DOHH2 (cell line): ENCODE data around the gene PHLPP1.

Experiments used
- EZH2phosphoT487 ChIP-seq: fragments of 200-600 bp; sonication (generic); IDR thresholded peaks from 2 replicates; pipeline ENCODE4 v1.6.1; 2017; ENCODE audit warnings: borderline replicate concordance, mild to moderate bottlenecking, antibody characterized with exemption, low read length, moderate library complexity, mixed read lengths
- TF ChIP-seq, protein P1 (sequence below): fragments of 200-600 bp; sonication (generic); IDR thresholded peaks from one replicate; pipeline ENCODE4 v1.5.1; 2014; ENCODE audit warnings: antibody characterized with exemption, mild to moderate bottlenecking, low read depth, low read length; ENCODE audit not compliant: poor library complexity, severe bottlenecking

DNA sequence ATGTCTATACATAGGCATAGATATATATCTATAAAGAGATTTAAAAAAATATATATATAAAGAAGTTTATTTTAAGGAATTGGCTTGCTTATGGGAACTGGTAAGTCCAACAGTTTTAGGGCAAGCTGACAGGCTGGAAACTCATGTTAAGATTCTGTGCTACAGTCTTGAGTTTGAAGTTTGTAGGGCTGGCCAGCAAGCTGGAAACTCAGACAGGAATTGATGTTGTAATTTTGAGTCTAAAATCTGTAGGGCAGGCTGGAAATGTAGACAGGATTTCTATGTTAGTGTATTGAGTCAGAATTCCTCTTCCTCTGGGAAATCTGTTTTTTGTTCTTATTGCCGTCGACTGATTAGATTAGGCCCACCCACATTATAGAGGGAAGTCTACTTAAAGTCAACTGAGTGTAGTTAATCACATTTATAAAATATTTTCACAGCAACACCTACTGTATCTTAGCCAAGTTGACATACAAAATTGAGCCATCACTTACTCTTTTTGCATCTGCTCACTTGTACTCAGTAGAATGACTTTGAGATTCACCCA is 60.8 kb downstream of the PHLPP1 start:
- TF ChIP-seq, protein P1, sequence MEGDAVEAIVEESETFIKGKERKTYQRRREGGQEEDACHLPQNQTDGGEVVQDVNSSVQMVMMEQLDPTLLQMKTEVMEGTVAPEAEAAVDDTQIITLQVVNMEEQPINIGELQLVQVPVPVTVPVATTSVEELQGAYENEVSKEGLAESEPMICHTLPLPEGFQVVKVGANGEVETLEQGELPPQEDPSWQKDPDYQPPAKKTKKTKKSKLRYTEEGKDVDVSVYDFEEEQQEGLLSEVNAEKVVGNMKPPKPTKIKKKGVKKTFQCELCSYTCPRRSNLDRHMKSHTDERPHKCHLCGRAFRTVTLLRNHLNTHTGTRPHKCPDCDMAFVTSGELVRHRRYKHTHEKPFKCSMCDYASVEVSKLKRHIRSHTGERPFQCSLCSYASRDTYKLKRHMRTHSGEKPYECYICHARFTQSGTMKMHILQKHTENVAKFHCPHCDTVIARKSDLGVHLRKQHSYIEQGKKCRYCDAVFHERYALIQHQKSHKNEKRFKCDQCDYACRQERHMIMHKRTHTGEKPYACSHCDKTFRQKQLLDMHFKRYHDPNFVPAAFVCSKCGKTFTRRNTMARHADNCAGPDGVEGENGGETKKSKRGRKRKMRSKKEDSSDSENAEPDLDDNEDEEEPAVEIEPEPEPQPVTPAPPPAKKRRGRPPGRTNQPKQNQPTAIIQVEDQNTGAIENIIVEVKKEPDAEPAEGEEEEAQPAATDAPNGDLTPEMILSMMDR, result no peak
- TF ChIP-seq EZH2phosphoT487, result no peak
